GM18907 (cell line): ENCODE results near the gene TSPO2.
"Not testable (repeated sequence)": the region's sequence is repeated elsewhere in the genome, so short reads cannot be mapped to it uniquely, and the experiment has no call there.

Source experiments
- ATAC-seq: cut with Tn5 transposase; IDR thresholded peaks from one replicate; pipeline ENCODE4 v1.9.1; 2021; ENCODE audit warnings: mild to moderate bottlenecking, moderate library complexity; ENCODE audit not compliant: unreplicated experiment

TSPO2 gene

GRCh38 chr6:41042226-41043055 lies at the start of gene TSPO2:
TSPO2 (plus strand) TSS chr6:41042467; CDS start chr6:41042986, 519 bp downstream.
- ATAC-seq, result no peak

GRCh38 chr6:40992746-40993145 lies 49.5 kb upstream of the TSPO2 start:
- ATAC-seq, result no peak

- no peak for ATAC-seq
These were observed 45.6 kb upstream of the TSPO2 start for GRCh38 chr6:40996591-40997233.

GRCh38 chr6:40997234-40997957 lies 44.9 kb upstream of the TSPO2 start:
- no peak for ATAC-seq

- no peak for ATAC-seq
These were observed 43.6 kb upstream of the TSPO2 start for GRCh38 chr6:40998661-40999060.

- no peak for ATAC-seq
These were observed 42.7 kb upstream of the TSPO2 start for GRCh38 chr6:40999569-40999968.

GRCh38 chr6:41000248-41000647 lies 42.0 kb upstream of the TSPO2 start:
- no peak for ATAC-seq

- ATAC-seq, result no peak
These were observed 40.1 kb upstream of the TSPO2 start for GRCh38 chr6:41002168-41002567.

- not testable (repeated sequence) for ATAC-seq
These were observed 36.0 kb upstream of the TSPO2 start for GRCh38 chr6:41006217-41006616.

- not testable (repeated sequence) for ATAC-seq
These were observed 35.3 kb upstream of the TSPO2 start for GRCh38 chr6:41006980-41007379.

- no peak for ATAC-seq
These were observed 34.3 kb upstream of the TSPO2 start for GRCh38 chr6:41008011-41008410.

GRCh38 chr6:41009669-41010068 lies 32.6 kb upstream of the TSPO2 start:
- no peak for ATAC-seq

GRCh38 chr6:41011673-41012072 lies 30.6 kb upstream of the TSPO2 start:
- no peak for ATAC-seq

GRCh38 chr6:41013466-41014153 lies 28.7 kb upstream of the TSPO2 start:
- no peak for ATAC-seq

- no peak for ATAC-seq
These were observed 27.5 kb upstream of the TSPO2 start for GRCh38 chr6:41014780-41015179.

- ATAC-seq, result not testable (repeated sequence)
These were observed 26.4 kb upstream of the TSPO2 start for GRCh38 chr6:41015860-41016259.

GRCh38 chr6:41017663-41018062 lies 24.6 kb upstream of the TSPO2 start:
- no peak for ATAC-seq

- no peak for ATAC-seq
These were observed 20.4 kb upstream of the TSPO2 start for GRCh38 chr6:41021832-41022231.

GRCh38 chr6:41022294-41022693 lies 20.0 kb upstream of the TSPO2 start:
- no peak for ATAC-seq

GRCh38 chr6:41023114-41023513 lies 19.2 kb upstream of the TSPO2 start:
- ATAC-seq, result no peak

- ATAC-seq, result no peak
These were observed 16.2 kb upstream of the TSPO2 start for GRCh38 chr6:41025966-41026530.
